ENCODE data around the gene IFI16.
A peak's percentile ranks its signal among the peaks of the same experiment; 100 is the strongest.
"Not testable (repeated sequence)": the region's sequence is repeated elsewhere in the genome, so short reads cannot be mapped to it uniquely, and the experiment has no call there.

IFI16 gene

GRCh38 chr1:159009704-159010361 is at the start of gene IFI16:
Gene IFI16 (plus strand): TSS chr1:159009907. CDS start chr1:159014681, 4,774 bp downstream.
- peak; percentile 68 for DNase-seq (ENCODE audit: low spot score)

- no peak for DNase-seq (ENCODE audit: low spot score)
Measured at GRCh38 chr1:158961178-158961577, 48.5 kb upstream of the IFI16 start.

GRCh38 chr1:158962983-158963382 is 46.7 kb upstream of the IFI16 start:
- no peak for DNase-seq (ENCODE audit: low spot score)

GRCh38 chr1:158969166-158969565 is 40.5 kb upstream of the IFI16 start:
- no peak for DNase-seq (ENCODE audit: low spot score)

GRCh38 chr1:158969855-158970254 is 39.9 kb upstream of the IFI16 start:
- DNase-seq (ENCODE audit: low spot score) = no peak

GRCh38 chr1:158972841-158973240 is 36.9 kb upstream of the IFI16 start:
- no peak for DNase-seq (ENCODE audit: low spot score)

- DNase-seq (ENCODE audit: low spot score) = no peak
Measured at GRCh38 chr1:158976219-158976618, 33.5 kb upstream of the IFI16 start.

- DNase-seq (ENCODE audit: low spot score) = no peak
Measured at GRCh38 chr1:158978730-158979129, 31.0 kb upstream of the IFI16 start.

GRCh38 chr1:158979229-158979628 is 30.5 kb upstream of the IFI16 start:
- no peak for DNase-seq (ENCODE audit: low spot score)

- DNase-seq (ENCODE audit: low spot score) = no peak
Measured at GRCh38 chr1:158983235-158983634, 26.5 kb upstream of the IFI16 start.

- no peak for DNase-seq (ENCODE audit: low spot score)
Measured at GRCh38 chr1:158984386-158984785, 25.3 kb upstream of the IFI16 start.

GRCh38 chr1:158989424-158989823 is 20.3 kb upstream of the IFI16 start:
- DNase-seq (ENCODE audit: low spot score) = no peak

GRCh38 chr1:158992787-158993312 is 16.9 kb upstream of the IFI16 start:
- DNase-seq (ENCODE audit: low spot score) = no peak

- DNase-seq (ENCODE audit: low spot score) = no peak
Measured at GRCh38 chr1:158996998-158997397, 12.7 kb upstream of the IFI16 start.

GRCh38 chr1:158998037-158998780 is 11.5 kb upstream of the IFI16 start:
- DNase-seq (ENCODE audit: low spot score) = no peak

- DNase-seq (ENCODE audit: low spot score) = peak; percentile 76
Measured at GRCh38 chr1:158998781-158999161, 10.9 kb upstream of the IFI16 start.

- peak; percentile 93 for DNase-seq (ENCODE audit: low spot score)
Measured at GRCh38 chr1:158999316-159000069, 10.2 kb upstream of the IFI16 start.

- DNase-seq (ENCODE audit: low spot score) = no peak
Measured at GRCh38 chr1:159000070-159000409, 9.7 kb upstream of the IFI16 start.

GRCh38 chr1:159000625-159001024 is 9.1 kb upstream of the IFI16 start:
- peak; percentile 77 for DNase-seq (ENCODE audit: low spot score)

GRCh38 chr1:159005161-159005560 is 4.5 kb upstream of the IFI16 start:
- DNase-seq (ENCODE audit: low spot score) = no peak

GRCh38 chr1:159005676-159006075 is 4.0 kb upstream of the IFI16 start:
- DNase-seq (ENCODE audit: low spot score) = no peak

- not testable (repeated sequence) for DNase-seq (ENCODE audit: low spot score)
Measured at GRCh38 chr1:159006210-159006807, 3.4 kb upstream of the IFI16 start.

Measured in putamen (tissue), 1 donor.